Endothelial cell of umbilical vein (primary cell): ENCODE results near the gene GGTA1. TPM values are rescaled to one million over a fixed set of nuclear protein-coding genes. Genes with fewer than 3 reads are reported as not detected.

Experiments used
- BruUV-seq: library from RNA; stranded (reverse); fragments of 400-500 nt; replicated peaks from 2 replicates; lab custom pipeline; 2021; lab: Mats Ljungman, UMichigan
- CTCF ChIA-PET: fragments of 300-600, 350-600 bp; sonication (Branson Sonifier 250); formaldehyde crosslinking; loops from one replicate; lab custom pipeline; 2021; ENCODE audit warnings: antibody characterized with exemption, inconsistent platforms; lab: Charles Lee
- POLR2A ChIA-PET: fragments of 300-600, 350-600 bp; sonication (Branson Sonifier 250); formaldehyde crosslinking; loops from one replicate; lab custom pipeline; 2021; ENCODE audit warnings: antibody characterized with exemption, inconsistent platforms; lab: Charles Lee
- DNase-seq: peaks from one replicate; pipeline ENCODE4 v3.0.0-alpha.2; 2011; ENCODE audit warnings: low read depth, low spot score
- FAIRE-seq: peaks from 2 replicates; lab custom pipeline; 2011; peaks lifted over from hg19 to GRCh38; lab: Jason Lieb, UNC
- H2AFZ ChIP-seq: 2 replicates; pipeline ENCODE4 v1.6.0; 2012; ENCODE audit warnings: low read depth, low read length, control low read depth, inconsistent platforms
- H3K27ac ChIP-seq: 2 replicates; pipeline ENCODE4 v1.5.1; 2011; ENCODE audit warnings: low read depth, mild to moderate bottlenecking, control low read depth, low read length, moderate library complexity; ENCODE audit not compliant: insufficient read depth
- H3K27me3 ChIP-seq, 2 experiments: 2 replicates each; pipeline versions ENCODE4 v1.6.0 to v1.6.1; 2011; ENCODE audit warnings: low read length in 2 of 2, mixed read lengths in 1 of 2; ENCODE audit not compliant: control insufficient read depth in 2 of 2, insufficient read depth in 2 of 2
- H3K36me3 ChIP-seq, 2 experiments: 2 replicates in 1 of 2; 3 replicates in 1 of 2; pipeline ENCODE4 v1.5.1; 2011; ENCODE audit warnings: low read length in 2 of 2, mild to moderate bottlenecking in 1 of 2, moderate library complexity in 1 of 2; ENCODE audit not compliant: control insufficient read depth in 2 of 2, insufficient read depth in 2 of 2; ENCODE audit errors: extremely low read depth in 1 of 2
- H3K4me1 ChIP-seq: 3 replicates; pipeline ENCODE4 v1.5.1; 2011; ENCODE audit warnings: mild to moderate bottlenecking, low read length; ENCODE audit not compliant: control insufficient read depth, insufficient read depth; ENCODE audit errors: extremely low read depth
- H3K4me2 ChIP-seq: 2 replicates; pipeline ENCODE4 v1.6.1; 2011; ENCODE audit warnings: low read length, control low read depth, mixed read lengths; ENCODE audit not compliant: insufficient read depth
- H3K4me3 ChIP-seq, 3 experiments: fragments of 200-600 bp in 1 of 3; sonication (generic), shearing (Covaris generic) in 1 of 3; replicated peaks in 1 of 3; 2 replicates each; pipeline ENCODE4 v1.5.1; 2011 to 2016; ENCODE audit warnings: control low read depth in 3 of 3, low read length in 3 of 3, mild to moderate bottlenecking in 2 of 3, inconsistent platforms in 1 of 3, low read depth in 1 of 3, moderate library complexity in 1 of 3; ENCODE audit not compliant: insufficient read depth in 1 of 3
- H3K79me2 ChIP-seq: 2 replicates; pipeline ENCODE4 v1.6.0; 2012; ENCODE audit warnings: low read length, inconsistent platforms; ENCODE audit not compliant: control insufficient read depth, insufficient read depth
- H3K9ac ChIP-seq: replicated peaks from 2 replicates; pipeline ENCODE3; 2011; ENCODE audit warnings: low read length, control low read depth; ENCODE audit not compliant: insufficient read depth; ENCODE audit errors: extremely low read depth
- H3K9me1 ChIP-seq: replicated peaks from 3 replicates; pipeline ENCODE4 v1.6.0; 2011; ENCODE audit warnings: mild to moderate bottlenecking, low read length; ENCODE audit not compliant: control insufficient read depth, insufficient read depth; ENCODE audit errors: extremely low read depth
- H3K9me3 ChIP-seq: replicated peaks from 2 replicates; pipeline ENCODE4 v1.5.1; 2012; ENCODE audit warnings: low read length, inconsistent platforms; ENCODE audit not compliant: control insufficient read depth, insufficient read depth
- H4K20me1 ChIP-seq: replicated peaks from 2 replicates; pipeline ENCODE3; 2011; ENCODE audit warnings: mild to moderate bottlenecking, low read length; ENCODE audit not compliant: control insufficient read depth, insufficient read depth; ENCODE audit errors: extremely low read depth
- EZH2 ChIP-seq: IDR thresholded peaks from 2 replicates; pipeline ENCODE4 v1.6.1; 2012; ENCODE audit warnings: borderline replicate concordance, low read depth, mild to moderate bottlenecking, moderate library complexity, low read length, inconsistent platforms; ENCODE audit not compliant: severe bottlenecking
- FOS ChIP-seq: IDR thresholded peaks from 2 replicates; pipeline ENCODE4 v1.6.1; 2011; ENCODE audit warnings: mild to moderate bottlenecking, low read length, moderate library complexity, borderline replicate concordance; ENCODE audit not compliant: insufficient read depth
- GATA2 ChIP-seq: IDR thresholded peaks from 2 replicates; pipeline ENCODE4 v1.7.0; 2011; ENCODE audit warnings: low read depth, mild to moderate bottlenecking, moderate library complexity, mixed read lengths, low read length; ENCODE audit not compliant: insufficient read length, insufficient read depth
- JUN ChIP-seq: IDR thresholded peaks from 2 replicates; pipeline ENCODE4 v1.6.1; 2011; ENCODE audit warnings: borderline replicate concordance, low read depth; ENCODE audit not compliant: insufficient read length, insufficient read depth
- MYC ChIP-seq: IDR thresholded peaks from one replicate; pipeline ENCODE4 v1.6.1; 2011; ENCODE audit warnings: mild to moderate bottlenecking, low read depth, low read length
- POLR2A ChIP-seq: IDR thresholded peaks from 2 replicates; pipeline ENCODE4 v1.6.1; 2012; ENCODE audit warnings: low read depth, mild to moderate bottlenecking, control low read depth, low read length
- POLR2AphosphoS5 ChIP-seq: IDR thresholded peaks from 2 replicates; pipeline ENCODE4 v1.6.1; 2012; ENCODE audit warnings: low read depth, mild to moderate bottlenecking, control low read depth, low read length, moderate library complexity; ENCODE audit not compliant: insufficient read depth
- dilution Hi-C: fragments of 300-500 bp; cut with MboI; formaldehyde crosslinking; loops from one replicate; pipeline ENCODE4 v1.15.0; 2019; ENCODE audit warnings: low sequenced_read_pairs; ENCODE audit not compliant: extremely low pct_ligation_motif_present
- intact Hi-C: fragments of 100-400 bp; cut with micrococcal nuclease; formaldehyde crosslinking; loops from one replicate; pipeline ENCODE4 v1.10.0; 2022
- polyA plus RNA-seq, 4 experiments: library from polyadenylated mRNA; depleted of rRNA in 3 of 4; stranded (reverse) in 3 of 4; unstranded in 1 of 4; fragments of >200 nt; gene quantifications; 2 replicates each; pipeline versions ENCODE4 v1.2.1 to v1.2.3, GENCODE V29; 2011 to 2012; ENCODE audit warnings: missing spikeins in 1 of 4
- total RNA-seq: library from RNA; stranded (reverse); gene quantifications from 2 replicates; pipeline ENCODE4 v1.2.3, GENCODE V29; 2021
- TF ChIP-seq, protein P1 (sequence below): IDR thresholded peaks from 2 replicates; pipeline ENCODE4 v1.6.1; 2011; ENCODE audit not compliant: insufficient read depth, insufficient read length
- TF ChIP-seq, protein P2 (sequence below), 2 donors: IDR thresholded peaks; 1 replicate in 1 of 2; 2 replicates in 1 of 2; pipeline ENCODE4 v1.5.1; 2011; ENCODE audit warnings: low read length in 2 of 2, mild to moderate bottlenecking in 2 of 2, moderate library complexity in 2 of 2, control low read depth in 1 of 2, inconsistent platforms in 1 of 2, low read depth in 1 of 2; ENCODE audit not compliant: insufficient read depth in 1 of 2; ENCODE audit errors: extremely low read depth in 1 of 2

Gene GGTA1
- total and polyA plus RNA-seq, 2 donors (not counting 3 experiments of a cell fraction or from before 2014, with no cell fraction given): not detected

DNA sequence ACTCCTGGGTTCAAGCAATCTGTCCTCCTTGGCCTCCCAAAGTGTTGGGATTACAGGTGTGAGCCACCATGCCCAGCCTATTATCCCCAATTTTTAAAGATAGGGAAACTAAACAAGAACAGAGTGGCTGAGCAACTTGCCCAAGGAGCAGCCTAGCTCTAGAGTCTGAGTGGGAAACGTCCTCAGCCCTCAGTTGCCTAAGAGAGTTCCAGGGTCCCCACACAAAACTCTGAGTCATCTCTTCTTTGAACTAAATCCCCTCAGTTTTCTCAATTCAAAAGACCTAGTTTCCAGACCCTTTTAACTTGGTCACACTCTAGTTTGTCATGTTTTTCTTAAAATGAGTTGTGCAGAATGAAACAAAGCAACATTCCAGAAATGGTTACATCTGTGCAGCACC, 33.5 kb downstream of the GGTA1 start:
- TF ChIP-seq FOS (no peak), POLR2AphosphoS5 (no peak), JUN (no peak), GATA2 (no peak), EZH2 (no peak), MYC (no peak), POLR2A (no peak)
- TF ChIP-seq, protein P1, sequence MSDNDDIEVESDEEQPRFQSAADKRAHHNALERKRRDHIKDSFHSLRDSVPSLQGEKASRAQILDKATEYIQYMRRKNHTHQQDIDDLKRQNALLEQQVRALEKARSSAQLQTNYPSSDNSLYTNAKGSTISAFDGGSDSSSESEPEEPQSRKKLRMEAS: no peak
- TF ChIP-seq, protein P2, sequence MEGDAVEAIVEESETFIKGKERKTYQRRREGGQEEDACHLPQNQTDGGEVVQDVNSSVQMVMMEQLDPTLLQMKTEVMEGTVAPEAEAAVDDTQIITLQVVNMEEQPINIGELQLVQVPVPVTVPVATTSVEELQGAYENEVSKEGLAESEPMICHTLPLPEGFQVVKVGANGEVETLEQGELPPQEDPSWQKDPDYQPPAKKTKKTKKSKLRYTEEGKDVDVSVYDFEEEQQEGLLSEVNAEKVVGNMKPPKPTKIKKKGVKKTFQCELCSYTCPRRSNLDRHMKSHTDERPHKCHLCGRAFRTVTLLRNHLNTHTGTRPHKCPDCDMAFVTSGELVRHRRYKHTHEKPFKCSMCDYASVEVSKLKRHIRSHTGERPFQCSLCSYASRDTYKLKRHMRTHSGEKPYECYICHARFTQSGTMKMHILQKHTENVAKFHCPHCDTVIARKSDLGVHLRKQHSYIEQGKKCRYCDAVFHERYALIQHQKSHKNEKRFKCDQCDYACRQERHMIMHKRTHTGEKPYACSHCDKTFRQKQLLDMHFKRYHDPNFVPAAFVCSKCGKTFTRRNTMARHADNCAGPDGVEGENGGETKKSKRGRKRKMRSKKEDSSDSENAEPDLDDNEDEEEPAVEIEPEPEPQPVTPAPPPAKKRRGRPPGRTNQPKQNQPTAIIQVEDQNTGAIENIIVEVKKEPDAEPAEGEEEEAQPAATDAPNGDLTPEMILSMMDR (IDR thresholded peaks at IDR 0.05; ENCODE audit: extremely low read depth in 1 of 2, insufficient read depth in 1 of 2, low read depth in 1 of 2, low read length in 2 of 2): no peak
- H3K9me3 ChIP-seq: no peaks in the 10 kb centered on the region
- ChIA-PET CTCF (no interaction called here), POLR2A (no interaction called here)
- no peak for FAIRE-seq
- dilution Hi-C loops (no loop called here), intact Hi-C loops (no loop called here)
- H3K4me3 ChIP-seq: no peak overlapping the region
- no TSS peak for BruUV-seq
- peaks cover 30 to 41% of the 10 kb centered on the region in 2 experiments for H3K27me3 ChIP-seq
- no peaks in the 10 kb centered on the region for H3K36me3 ChIP-seq
- H2AFZ ChIP-seq: no peak overlapping the region
- H3K9ac ChIP-seq: no peak overlapping the region
- no peak overlapping the region for H3K4me2 ChIP-seq
- H3K27ac ChIP-seq: no peak overlapping the region
- H3K79me2 ChIP-seq: no peaks in the 10 kb centered on the region
- no peak for DNase-seq
- H3K9me1 ChIP-seq: no peaks in the 10 kb centered on the region
- H4K20me1 ChIP-seq: no peaks in the 10 kb centered on the region
- no peaks in the 10 kb centered on the region for H3K4me1 ChIP-seq
